ENCODE measurements around the gene MCTP1.

DNA sequence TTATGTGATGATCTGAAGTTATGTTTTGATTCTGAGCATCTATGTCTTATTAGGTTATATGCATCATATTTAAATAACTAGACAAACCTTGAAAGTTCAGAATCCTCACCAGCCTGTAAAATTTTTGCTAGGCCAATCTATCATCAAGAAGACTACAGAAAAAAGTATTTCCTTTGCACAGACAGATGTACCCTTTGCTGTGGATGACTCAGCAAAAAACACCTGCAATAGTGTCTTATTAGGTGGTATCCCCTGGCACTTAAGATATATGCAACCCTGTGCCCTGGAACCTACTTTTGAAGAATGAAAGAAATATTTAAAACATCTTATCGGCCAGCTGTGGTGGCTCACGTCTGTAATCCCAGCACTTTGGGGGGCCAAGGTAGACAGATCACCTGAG lies 535.9 kb downstream of the MCTP1 start:
- TF ChIP-seq POLR2AphosphoS5 (IDR thresholded peaks at IDR 0.05), result no peak
- TF ChIP-seq POLR2A (IDR thresholded peaks at IDR 0.05), result no peak

Measured in transverse colon (tissue), 3 donors.